SU-DHL-6 (cell line): ENCODE data around the gene MAST4.

Experiments used
- EZH2phosphoT487 ChIP-seq: fragments of 200-600 bp; sonication (generic), shearing (Covaris generic); conservative IDR thresholded peaks from 2 replicates; pipeline ENCODE4 v1.6.1; 2018; ENCODE audit warnings: mild to moderate bottlenecking, antibody characterized with exemption, low read length, moderate library complexity, mixed read lengths
- TF ChIP-seq, protein P1 (sequence below): fragments of 200-600 bp; sonication (generic); IDR thresholded peaks from one replicate; pipeline ENCODE4 v1.5.1; 2017; ENCODE audit warnings: antibody characterized with exemption, mild to moderate bottlenecking, low read length, moderate library complexity; ENCODE audit not compliant: insufficient read depth, poor library complexity, severe bottlenecking

DNA sequence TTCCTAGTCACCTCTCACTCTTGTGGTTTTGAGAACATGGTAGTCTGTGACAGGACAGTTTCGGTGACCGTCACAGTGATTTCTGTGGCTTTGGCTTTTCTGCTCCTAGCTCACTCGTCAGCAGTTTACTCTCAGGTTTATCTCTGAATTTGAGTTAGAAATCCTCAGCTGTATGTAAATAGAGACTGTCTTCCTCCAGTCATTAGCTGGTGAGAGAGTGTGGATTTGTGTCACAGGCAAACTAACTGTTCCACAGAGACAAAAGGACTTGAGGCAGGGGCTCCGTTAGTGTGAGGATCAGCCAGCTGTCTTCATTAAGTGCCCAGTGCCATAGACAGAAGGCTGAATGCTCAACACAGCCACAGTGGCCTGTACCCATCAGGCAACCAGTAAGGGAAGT is 469.0 kb downstream of the MAST4 start:
- TF ChIP-seq, protein P1, sequence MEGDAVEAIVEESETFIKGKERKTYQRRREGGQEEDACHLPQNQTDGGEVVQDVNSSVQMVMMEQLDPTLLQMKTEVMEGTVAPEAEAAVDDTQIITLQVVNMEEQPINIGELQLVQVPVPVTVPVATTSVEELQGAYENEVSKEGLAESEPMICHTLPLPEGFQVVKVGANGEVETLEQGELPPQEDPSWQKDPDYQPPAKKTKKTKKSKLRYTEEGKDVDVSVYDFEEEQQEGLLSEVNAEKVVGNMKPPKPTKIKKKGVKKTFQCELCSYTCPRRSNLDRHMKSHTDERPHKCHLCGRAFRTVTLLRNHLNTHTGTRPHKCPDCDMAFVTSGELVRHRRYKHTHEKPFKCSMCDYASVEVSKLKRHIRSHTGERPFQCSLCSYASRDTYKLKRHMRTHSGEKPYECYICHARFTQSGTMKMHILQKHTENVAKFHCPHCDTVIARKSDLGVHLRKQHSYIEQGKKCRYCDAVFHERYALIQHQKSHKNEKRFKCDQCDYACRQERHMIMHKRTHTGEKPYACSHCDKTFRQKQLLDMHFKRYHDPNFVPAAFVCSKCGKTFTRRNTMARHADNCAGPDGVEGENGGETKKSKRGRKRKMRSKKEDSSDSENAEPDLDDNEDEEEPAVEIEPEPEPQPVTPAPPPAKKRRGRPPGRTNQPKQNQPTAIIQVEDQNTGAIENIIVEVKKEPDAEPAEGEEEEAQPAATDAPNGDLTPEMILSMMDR: no peak
- no peak for TF ChIP-seq EZH2phosphoT487
